Measurements from ENCODE around the gene ZNF536. TPM values are rescaled to one million over a fixed set of nuclear protein-coding genes. Genes with fewer than 3 reads are reported as not detected.

The ZNF536 gene
- total and polyA plus RNA-seq, 9 of the 15 experiments (the other 6 are each of a cell fraction or from before 2014, with no cell fraction given): not detected

GRCh38 chr19:30528919-30529318 is 156.7 kb downstream of the ZNF536 start (continued):
- TF ChIP-seq PTRF (tag; IDR thresholded peaks at IDR 0.05) (no peak), E2F6 (IDR thresholded peaks at IDR 0.05; ENCODE audit: borderline replicate concordance in 1 of 2, extremely low read depth in 1 of 2, insufficient read depth in 1 of 2, insufficient read length in 1 of 2, low read depth in 1 of 2, low read length in 1 of 2, poor library complexity in 1 of 2, severe bottlenecking in 1 of 2) (no peak), MYNN (IDR thresholded peaks at IDR 0.05) (no peak), MYNN (CRISPR knock-in tag; IDR thresholded peaks at IDR 0.05) (no peak), CBX2 (IDR thresholded peaks at IDR 0.05; ENCODE audit: insufficient read depth, low read length, poor library complexity, severe bottlenecking) (no peak), ZBTB11 (CRISPR knock-in tag; IDR thresholded peaks at IDR 0.05) (no peak), ETS1 (conservative IDR thresholded peaks at IDR 0.05; ENCODE audit: control insufficient read depth, low read depth, low read length) (no peak), PRMT5 (CRISPR knock-in tag; IDR thresholded peaks at IDR 0.05) (no peak), EZH2 (IDR thresholded peaks at IDR 0.05; ENCODE audit: borderline replicate concordance, low read depth, low read length) (no peak), SIN3B (IDR thresholded peaks at IDR 0.05; ENCODE audit: low read depth) (no peak), ZNF583 (CRISPR knock-in tag; IDR thresholded peaks at IDR 0.05) (no peak), ZEB2 (IDR thresholded peaks at IDR 0.05) (no peak), TRIM24 (IDR thresholded peaks at IDR 0.05) (no peak), RBM25 (IDR thresholded peaks at IDR 0.05; ENCODE audit: low read depth, low read length, severe bottlenecking) (no peak), AFF4 (CRISPR knock-in tag; IDR thresholded peaks at IDR 0.05) (no peak)
